Ovary (tissue), 3 donors: Measurements from ENCODE around the gene CSTF1.

Experiments used
- CTCF ChIP-seq, 3 donors: fragments of 450-650 bp in 2 of 3; fragments of 200-600 bp in 1 of 3; IDR thresholded peaks; one replicate each; pipeline versions ENCODE4 v1.5.1 to v1.8.0; 2016 to 2022; ENCODE audit warnings: antibody characterized with exemption in 3 of 3, mild to moderate bottlenecking in 1 of 3
- EP300 ChIP-seq: sonication (generic); formaldehyde crosslinking; IDR thresholded peaks from one replicate; pipeline ENCODE4 v1.6.1; 2017; ENCODE audit warnings: antibody characterized with exemption
- POLR2A ChIP-seq: fragments of 450-650 bp; IDR thresholded peaks from one replicate; pipeline ENCODE4 v1.6.1; 2017; ENCODE audit warnings: antibody characterized with exemption, mild to moderate bottlenecking, moderate library complexity
- donor health status: DM: no; HTN: no; CAD: no.

- no peak for TF ChIP-seq CTCF (IDR thresholded peaks at IDR 0.05)
- no peak for TF ChIP-seq EP300
- no peak for TF ChIP-seq POLR2A
Observed at GRCh38 chr20:56451056-56451765, 58.8 kb downstream of the CSTF1 start.
